Testis (tissue), 3 donors: ENCODE data around the gene VDAC1. TPM values are rescaled to one million over a fixed set of nuclear protein-coding genes. Genes with fewer than 3 reads are reported as not detected.

Experiments used
- DNase-seq: peaks from one replicate; pipeline ENCODE4 v3.0.0-alpha.2; 2019
- H3K27ac ChIP-seq, 2 donors: fragments of 200-600 bp; sonication (generic); one replicate each; pipeline ENCODE4 v1.5.1; 2019
- H3K27me3 ChIP-seq: fragments of 200-600 bp; sonication (generic); one replicate; pipeline ENCODE4 v1.5.1; 2019
- H3K36me3 ChIP-seq: fragments of 200-600 bp; sonication (generic); one replicate; pipeline ENCODE4 v1.5.1; 2017; ENCODE audit warnings: low read depth; ENCODE audit errors: missing control alignments
- H3K4me1 ChIP-seq: fragments of 200-600 bp; sonication (generic); one replicate; pipeline ENCODE4 v1.5.1; 2019
- H3K4me3 ChIP-seq, 2 donors: fragments of 200-600 bp; sonication (generic); one replicate each; pipeline ENCODE4 v1.5.1; 2017 to 2019
- H3K9me3 ChIP-seq: fragments of 200-600 bp; sonication (generic); one replicate; pipeline ENCODE4 v1.5.1; 2017
- CTCF ChIP-seq, 3 experiments: fragments of 450-650 bp in 2 of 3; fragments of 200-600 bp in 1 of 3; sonication (generic) in 1 of 3; IDR thresholded peaks; one replicate each; pipeline ENCODE4 v1.5.1; 2016 to 2019; ENCODE audit warnings: antibody characterized with exemption in 3 of 3, mild to moderate bottlenecking in 2 of 3, moderate library complexity in 1 of 3
- POLR2A ChIP-seq: fragments of 450-650 bp; IDR thresholded peaks from one replicate; pipeline ENCODE4 v1.6.1; 2017; ENCODE audit warnings: antibody characterized with exemption, mild to moderate bottlenecking, moderate library complexity
- WGBS, 2 donors: methylation state at CpG; one replicate each; pipeline ENCODE4 v1.1.5; 2018; 5-methylcytosine and 5-hydroxymethylcytosine counted together
- intact Hi-C: fragments of 100-400 bp; cut with DNase I; formaldehyde crosslinking; loops from one replicate; pipeline ENCODE4 v1.15.1; 2023; ENCODE audit warnings: low total_unique reads
- polyA plus RNA-seq: library from polyadenylated mRNA; stranded (reverse); fragments of 350-450 nt; fragmentation: Illumina TruSeq; extraction: RNeasy Lipid Tissue Mini Kit (QIAGEN cat#74804); gene quantifications from one replicate; pipeline ENCODE4 v1.2.3, GENCODE V29; 2014; ENCODE audit warnings: low read depth, low replicate concordance; ENCODE audit not compliant: insufficient read depth
- total RNA-seq, 2 donors: library from RNA; depleted of rRNA; stranded (reverse); fragments of >200 nt; gene quantifications; one replicate each; pipeline ENCODE4 v1.2.3, GENCODE V29; 2016

VDAC1 gene
- total and polyA plus RNA-seq, 3 donors from 2014 or later = 88.4 to 151 (median 127) TPM

- no peaks in the 10 kb centered on the region for H3K36me3 ChIP-seq
- no peaks in the 10 kb centered on the region for H3K4me1 ChIP-seq
- H3K27me3 ChIP-seq = no peaks in the 10 kb centered on the region
- WGBS, 2 donors = 54 to 73% methylated on average over 2 of the region's 2 CpGs
- TF ChIP-seq CTCF (IDR thresholded peaks at IDR 0.05) (no peak), POLR2A (no peak)
- DNase-seq = no peak
- no peak overlapping the region for H3K27ac ChIP-seq
- H3K4me3 ChIP-seq = no peak overlapping the region
- intact Hi-C loops = no loop called here
- no peaks in the 10 kb centered on the region for H3K9me3 ChIP-seq
Measured at GRCh38 chr5:133970325-133970909, 34.4 kb downstream of the VDAC1 start.

GRCh38 chr5:133969654-133970324 lies 35.0 kb downstream of the VDAC1 start:
- TF ChIP-seq CTCF (IDR thresholded peaks at IDR 0.05) (no peak), POLR2A (no peak)
- intact Hi-C loops = no loop called here
- Histone ChIP-seq H3K9me3 (no peaks in the 10 kb centered on the region), H3K4me3 (no peak overlapping the region), H3K27ac (no peak overlapping the region), H3K36me3 (no peaks in the 10 kb centered on the region), H3K27me3 (no peaks in the 10 kb centered on the region), H3K4me1 (no peaks in the 10 kb centered on the region)
- DNase-seq = no peak
- 50 to 55% methylated on average over 7 of the region's 7 CpGs for WGBS, 2 donors

GRCh38 chr5:133968204-133968980 lies 36.4 kb downstream of the VDAC1 start, which contains the start of gene C5orf15:
Gene C5orf15, minus strand, starts transcription at chr5:133968625. Its CDS starts 41 bp downstream, at chr5:133968584.
- Histone ChIP-seq H3K9me3 (no peaks in the 10 kb centered on the region), H3K36me3 (no peaks in the 10 kb centered on the region), H3K27ac (peak within 1 kb of the TSS; percentile 91 to 93), H3K4me1 (no peaks in the 10 kb centered on the region), H3K27me3 (no peaks in the 10 kb centered on the region), H3K4me3 (peak within 1 kb of the TSS; percentile 95 to 98)
- TF ChIP-seq CTCF (IDR thresholded peaks at IDR 0.05) (peak in 2 of 3 experiments; percentile 6 to 35), POLR2A (peak; percentile 53)
- WGBS, 2 donors = 1 to 3% methylated on average over 27 to 48 of the region's 48 CpGs
- intact Hi-C loops = no loop called here
- DNase-seq = peak; percentile 99

- TF ChIP-seq POLR2A (no peak), CTCF (IDR thresholded peaks at IDR 0.05) (no peak)
- intact Hi-C loops = no loop called here
- peak overlapping the region; percentile 91 to 93 for H3K27ac ChIP-seq
- no peaks in the 10 kb centered on the region for H3K4me1 ChIP-seq
- H3K4me3 ChIP-seq = peak overlapping the region; percentile 95 to 98
- no peaks in the 10 kb centered on the region for H3K9me3 ChIP-seq
- DNase-seq = no peak
- H3K36me3 ChIP-seq = no peaks in the 10 kb centered on the region
- WGBS, 2 donors = 2% methylated on average over 12 of the region's 12 CpGs
- no peaks in the 10 kb centered on the region for H3K27me3 ChIP-seq
Measured at GRCh38 chr5:133967698-133968203, 37.0 kb downstream of the VDAC1 start.
